Suppressor macrophage treated with lipopolysaccharide for 4 hours (primary cell): ENCODE results near the gene CRBN.

ENCODE experiments used
- DNase-seq: peaks from one replicate; pipeline ENCODE4 v3.0.0-alpha.2; 2020

The CRBN gene

DNA sequence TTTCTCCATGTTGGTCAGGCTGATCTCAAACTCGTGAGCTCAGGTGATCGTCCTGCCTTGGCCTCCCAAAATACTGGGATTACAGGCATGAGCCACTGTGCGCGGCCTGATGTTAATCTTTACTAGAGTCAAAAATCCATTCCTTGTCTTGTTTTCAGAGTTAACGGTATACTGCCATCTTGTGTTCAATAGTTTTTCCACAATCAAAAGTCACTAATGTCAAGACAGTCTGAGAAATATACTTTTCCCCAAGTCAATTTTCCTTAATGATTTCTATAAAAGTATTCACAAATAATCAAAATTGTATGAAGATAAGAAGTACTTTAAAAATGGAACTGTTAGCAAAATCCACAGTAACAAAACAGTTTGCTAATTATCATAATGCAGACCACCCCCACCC lies 8.5 kb downstream of the CRBN start:
- peak; percentile 34 for DNase-seq

DNA sequence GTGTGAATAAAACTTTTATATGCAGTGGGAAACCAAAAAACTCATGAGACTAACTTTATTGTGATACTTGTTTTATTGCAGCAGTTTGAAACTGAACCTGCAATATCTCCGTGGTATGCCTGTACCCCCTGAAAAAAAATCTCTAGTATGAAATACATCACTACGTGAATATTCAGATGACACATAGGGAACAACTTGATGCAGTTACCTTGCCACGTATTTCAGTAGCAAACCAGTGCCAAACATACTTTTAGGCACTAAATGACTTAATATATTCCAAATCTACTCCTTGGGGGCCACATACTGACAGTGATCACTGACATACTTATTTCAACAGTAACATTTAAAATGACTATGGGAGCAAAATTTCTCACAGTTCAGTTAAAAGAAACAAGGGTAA lies 13.8 kb downstream of the CRBN start:
- no peak for DNase-seq

GRCh38 chr3:3165241-3165640 lies 14.2 kb downstream of the CRBN start:
- no peak for DNase-seq

- DNase-seq, result no peak
These were observed 18.7 kb downstream of the CRBN start for GRCh38 chr3:3160826-3161225.

GRCh38 chr3:3157484-3157883 lies 22.0 kb downstream of the CRBN start:
- DNase-seq, result no peak

DNA sequence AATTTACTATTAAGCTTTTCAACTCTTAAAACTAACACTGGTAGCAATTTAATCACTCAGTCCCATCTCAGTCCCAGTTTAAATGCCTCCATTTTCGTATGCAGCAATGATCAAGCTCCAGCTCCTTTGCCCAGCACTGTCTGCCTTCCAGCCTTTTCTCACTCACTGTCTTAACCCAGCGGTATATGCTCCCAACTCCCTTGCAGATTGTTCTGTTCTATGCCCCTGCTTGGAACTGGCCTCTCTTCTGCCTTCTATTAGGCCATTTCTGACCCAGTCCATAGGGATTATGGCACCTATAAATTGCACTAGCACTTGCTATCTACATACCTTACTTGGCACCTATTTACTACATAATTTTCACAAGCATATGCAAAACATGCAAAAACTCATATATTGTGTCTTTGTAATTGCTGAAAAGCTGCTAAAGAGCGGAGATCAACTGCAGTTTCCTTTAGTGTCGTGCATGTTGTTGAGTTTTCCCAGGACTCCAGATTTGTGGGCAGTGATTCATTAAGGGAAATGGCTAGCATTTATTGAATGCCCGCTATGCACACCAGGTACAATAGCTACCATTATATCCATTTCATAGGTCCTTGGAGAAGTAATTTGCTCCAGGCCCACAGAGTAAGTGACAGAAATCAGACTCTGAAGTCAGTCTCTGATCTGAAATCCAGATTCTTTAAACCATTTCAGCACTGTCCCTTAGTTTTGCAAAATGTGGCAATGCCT lies 24.4 kb downstream of the CRBN start:
- no peak for DNase-seq

DNA sequence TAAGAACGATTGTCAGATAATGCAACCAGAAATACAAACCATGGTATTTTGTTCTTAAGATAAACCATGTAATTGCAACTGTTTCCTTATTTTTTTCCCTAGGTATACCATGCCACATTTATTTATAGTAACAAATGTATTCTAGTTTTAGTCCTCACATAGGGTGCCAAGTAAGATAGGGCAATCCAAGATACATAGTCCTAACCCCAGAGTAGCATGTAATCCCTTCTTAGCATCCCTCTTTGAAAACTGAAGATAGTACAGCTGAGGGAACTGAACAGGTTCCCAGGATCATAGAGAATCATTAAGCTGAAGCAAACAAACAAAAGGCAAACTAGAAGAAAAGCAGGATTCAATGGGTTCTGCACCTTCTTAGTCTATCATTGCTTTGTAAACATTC lies 28.0 kb downstream of the CRBN start:
- DNase-seq, result no peak

GRCh38 chr3:3149560-3149959 lies 29.9 kb downstream of the CRBN start:
- no peak for DNase-seq

DNA sequence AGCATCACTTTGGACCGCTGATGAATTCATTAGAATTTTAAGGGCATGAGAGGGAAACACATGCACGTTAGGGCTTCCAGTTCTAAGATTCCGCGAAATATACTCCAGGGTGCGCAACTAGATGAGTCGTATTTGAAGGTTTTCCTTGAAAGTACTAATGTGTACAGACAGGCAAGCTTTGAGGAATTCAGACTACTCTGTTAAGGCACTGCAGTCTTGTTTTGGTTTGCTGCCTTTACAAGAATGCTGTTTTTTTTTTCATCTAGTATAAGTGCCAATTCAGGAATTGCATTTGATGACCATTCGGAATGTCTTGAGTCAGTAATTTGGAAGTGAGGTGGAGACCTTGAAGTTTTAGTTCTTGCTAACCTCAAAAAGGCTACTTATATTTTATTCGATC lies 33.7 kb downstream of the CRBN start:
- DNase-seq, result no peak

- no peak for DNase-seq
These were observed 37.6 kb downstream of the CRBN start for GRCh38 chr3:3141939-3142338.

GRCh38 chr3:3137526-3137925 lies 42.0 kb downstream of the CRBN start:
- DNase-seq, result no peak

- no peak for DNase-seq
These were observed 44.6 kb downstream of the CRBN start for GRCh38 chr3:3134750-3135448.

DNA sequence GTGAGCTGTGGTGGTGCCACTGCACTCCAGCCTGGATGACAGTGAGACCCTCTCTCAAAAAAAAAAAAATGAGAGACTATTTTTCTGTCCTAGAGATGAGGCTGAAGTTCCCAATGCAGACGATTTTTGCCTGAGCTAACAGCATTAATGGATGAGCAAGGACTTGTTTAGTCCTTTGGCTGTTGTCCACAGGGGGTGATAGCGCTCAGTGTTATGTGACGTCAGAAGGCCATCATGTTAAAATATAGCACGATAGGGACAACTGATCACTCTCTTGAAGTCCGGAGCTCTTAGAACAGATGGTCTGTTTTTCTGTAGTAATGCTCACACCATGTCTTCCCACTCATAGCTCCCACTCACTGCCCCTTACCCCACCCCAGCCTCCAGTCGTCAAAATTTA lies 46.0 kb downstream of the CRBN start:
- DNase-seq, result no peak

DNA sequence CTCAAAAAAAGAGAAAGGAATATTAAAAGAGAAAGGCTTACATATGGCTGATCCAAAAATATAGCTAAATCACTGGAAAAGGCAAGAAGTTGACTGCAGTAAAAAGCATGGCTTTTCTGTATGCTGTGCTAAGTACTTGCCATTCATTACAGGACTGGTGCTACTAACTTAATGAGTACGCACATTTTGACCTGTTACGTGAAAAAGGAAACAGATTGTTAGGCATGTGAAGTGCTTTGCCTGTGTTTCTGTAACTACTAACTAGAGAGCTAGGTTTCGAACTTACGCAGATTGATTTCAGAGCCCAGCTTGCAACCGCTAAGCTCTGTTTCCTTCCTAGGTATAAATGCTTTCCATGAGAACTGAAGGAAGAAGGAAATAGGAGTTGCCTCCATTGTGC lies 49.9 kb downstream of the CRBN start:
- DNase-seq, result no peak

DNA sequence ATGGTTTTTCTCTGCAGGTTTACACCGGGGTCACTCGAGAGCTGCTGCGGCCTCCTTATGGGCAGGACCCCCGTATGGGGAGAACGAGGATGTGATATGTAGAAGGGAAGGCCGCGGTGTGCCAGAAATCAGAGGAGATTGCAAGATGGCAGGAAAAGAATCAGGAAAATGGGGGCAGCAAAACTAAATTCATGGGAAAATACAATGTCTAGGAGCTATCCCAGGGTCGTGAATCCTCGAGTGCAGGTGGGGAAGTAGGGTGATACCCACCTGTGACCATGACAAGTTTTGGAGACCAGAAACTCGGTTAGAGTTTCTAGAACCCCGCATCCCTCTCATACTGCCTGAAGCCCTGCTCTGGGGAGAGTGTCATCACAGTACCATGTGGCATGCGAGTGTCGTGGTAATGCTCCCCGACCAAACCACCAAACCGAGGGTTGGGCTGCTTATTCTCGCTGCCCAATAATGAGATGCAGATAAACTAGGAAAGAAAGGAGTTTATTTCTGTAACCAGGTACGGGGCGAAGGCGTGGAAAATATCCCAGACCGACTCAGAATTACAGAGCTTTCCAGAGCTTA lies 52.0 kb downstream of the CRBN start:
- peak; percentile 7 for DNase-seq

- peak; percentile 99 for DNase-seq
These were observed 52.7 kb downstream of the CRBN start, which contains the start of gene TRNT1 for GRCh38 chr3:3126477-3127431. Gene TRNT1, plus strand, starts transcription at chr3:3126940. Its CDS starts 2,101 bp downstream, at chr3:3129041.

- DNase-seq, result no peak
These were observed 53.5 kb downstream of the CRBN start for GRCh38 chr3:3125977-3126376.

DNA sequence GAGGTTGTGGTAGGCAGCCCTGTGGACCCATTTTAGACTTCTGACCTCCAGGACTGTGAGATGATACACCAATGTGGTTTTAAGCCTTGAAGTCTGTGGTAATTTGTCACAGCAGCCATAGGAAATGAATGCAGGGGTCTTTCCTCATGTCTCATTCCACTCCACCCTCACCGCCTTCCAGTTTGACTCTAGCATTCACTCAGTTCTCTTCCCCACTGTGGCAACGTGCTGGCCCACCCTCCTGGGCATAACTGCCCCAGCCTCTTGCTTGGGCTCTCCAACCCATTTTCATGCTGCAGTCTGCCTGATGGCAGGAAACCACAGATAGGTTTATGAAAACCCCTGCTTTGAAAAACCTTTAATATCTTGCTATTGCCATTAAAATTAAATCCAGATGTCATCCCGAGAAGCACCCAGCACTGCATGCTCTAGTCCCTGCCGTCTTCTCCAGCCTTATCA lies 60.1 kb downstream of the CRBN start:
- no peak for DNase-seq

DNA sequence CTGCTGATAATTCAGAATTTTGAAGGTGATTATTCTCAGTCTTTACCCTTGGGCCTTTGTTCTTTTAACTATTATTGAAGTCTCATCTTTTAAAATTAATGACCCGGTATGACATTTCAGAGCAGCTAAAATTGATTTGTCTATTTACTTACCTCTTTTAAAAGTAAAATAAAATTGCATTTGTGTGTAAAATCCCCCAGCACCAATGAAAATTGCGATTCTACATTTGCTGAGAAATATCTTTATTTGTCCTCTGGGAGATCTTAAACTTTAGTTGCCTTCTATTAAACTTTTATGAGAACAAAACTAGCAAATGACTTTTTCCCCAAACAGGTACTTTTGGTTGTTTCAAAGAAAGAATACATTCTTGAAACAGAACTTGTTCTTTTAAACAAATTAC lies 61.8 kb downstream of the CRBN start:
- DNase-seq, result no peak

- no peak for DNase-seq
These were observed 66.3 kb downstream of the CRBN start for GRCh38 chr3:3113042-3113709.

GRCh38 chr3:3110749-3111361 lies 68.6 kb downstream of the CRBN start:
- DNase-seq, result no peak

GRCh38 chr3:3110299-3110630 lies 69.2 kb downstream of the CRBN start, which contains the start of gene IL5RA:
Gene IL5RA, minus strand, starts transcription at chr3:3110374. Its CDS starts 5,390 bp downstream, at chr3:3104984.
- DNase-seq, result no peak
